Measurements from ENCODE around the gene PACS1.

- TF ChIP-seq POLR2A (IDR thresholded peaks at IDR 0.05; ENCODE audit: low read depth, low read length) (no peak), PAX5 (IDR thresholded peaks at IDR 0.05; ENCODE audit: insufficient read depth, low read length, severe bottlenecking) (no peak), POLR2AphosphoS5 (IDR thresholded peaks at IDR 0.05; ENCODE audit: low read depth, low read length) (no peak), TAF1 (IDR thresholded peaks at IDR 0.05; ENCODE audit: low read depth, low read length) (no peak)
Observed at GRCh38 chr11:66293352-66293751, 223.3 kb downstream of the PACS1 start.

All from GM12891 (cell line).